NT2/D1 (cell line): ENCODE results near the gene SLC6A13.
"Not testable (repeated sequence)": the region's sequence is repeated elsewhere in the genome, so short reads cannot be mapped to it uniquely, and the experiment has no call there.

Source experiments
- DNase-seq: peaks from one replicate; pipeline ENCODE4 v3.0.0-alpha.2; 2011; ENCODE audit warnings: low read depth, low spot score
- H3K27me3 ChIP-seq: 2 replicates; pipeline ENCODE4 v1.6.0; 2011; ENCODE audit warnings: mild to moderate bottlenecking; ENCODE audit not compliant: insufficient read length, insufficient read depth
- H3K36me3 ChIP-seq: 2 replicates; pipeline ENCODE4 v1.6.1; 2011; ENCODE audit warnings: mild to moderate bottlenecking, low read length, mixed read lengths; ENCODE audit not compliant: insufficient read depth, insufficient read length
- H3K4me1 ChIP-seq: 2 replicates; pipeline ENCODE4 v1.5.1; 2011; ENCODE audit not compliant: insufficient read depth, insufficient read length
- H3K4me3 ChIP-seq: 2 replicates; pipeline ENCODE4 v1.5.1; 2011; ENCODE audit warnings: low read depth; ENCODE audit not compliant: insufficient read length
- H3K9ac ChIP-seq: 2 replicates; pipeline ENCODE4 v1.6.0; 2011; ENCODE audit warnings: low read depth; ENCODE audit not compliant: insufficient read length
- H3K9me3 ChIP-seq: 2 replicates; pipeline ENCODE4 v1.5.1; 2011; ENCODE audit warnings: mild to moderate bottlenecking, low read length; ENCODE audit not compliant: insufficient read depth
- SUZ12 ChIP-seq: IDR thresholded peaks from 2 replicates; pipeline ENCODE4 v1.6.1; 2011; ENCODE audit not compliant: insufficient read length, insufficient read depth; ENCODE audit errors: extremely low read depth
- YY1 ChIP-seq: IDR thresholded peaks from 2 replicates; pipeline ENCODE4 v1.6.1; 2011; ENCODE audit not compliant: insufficient read length, insufficient read depth
- ZNF274 ChIP-seq: IDR thresholded peaks from 2 replicates; pipeline ENCODE4 v1.6.1; 2011; ENCODE audit warnings: mild to moderate bottlenecking, low read depth, low read length

SLC6A13 gene

GRCh38 chr12:262817-263216, at the start of gene SLC6A13:
Gene SLC6A13 (minus strand): TSS chr12:262836. CDS start chr12:260052, 2,784 bp downstream.
- Histone ChIP-seq H3K9ac (no peak within 1 kb of the TSS), H3K36me3 (no peaks in the 10 kb centered on the region), H3K4me1 (peaks cover 3% of the 10 kb centered on the region), H3K27me3 (no peaks in the 10 kb centered on the region), H3K9me3 (no peaks in the 10 kb centered on the region), H3K4me3 (no peak within 1 kb of the TSS)
- no peak for DNase-seq
- TF ChIP-seq YY1 (no peak), ZNF274 (no peak), SUZ12 (no peak)

- no peaks in the 10 kb centered on the region for H3K27me3 ChIP-seq
- H3K36me3 ChIP-seq = peaks cover 99% of the 10 kb centered on the region
- H3K9ac ChIP-seq = no peak overlapping the region
- no peak overlapping the region for H3K4me3 ChIP-seq
- TF ChIP-seq SUZ12 (no peak), ZNF274 (no peak), YY1 (no peak)
- H3K9me3 ChIP-seq = no peaks in the 10 kb centered on the region
- H3K4me1 ChIP-seq = no peaks in the 10 kb centered on the region
- DNase-seq = no peak
Observed at GRCh38 chr12:308511-308910, 45.9 kb upstream of the SLC6A13 start.

DNA sequence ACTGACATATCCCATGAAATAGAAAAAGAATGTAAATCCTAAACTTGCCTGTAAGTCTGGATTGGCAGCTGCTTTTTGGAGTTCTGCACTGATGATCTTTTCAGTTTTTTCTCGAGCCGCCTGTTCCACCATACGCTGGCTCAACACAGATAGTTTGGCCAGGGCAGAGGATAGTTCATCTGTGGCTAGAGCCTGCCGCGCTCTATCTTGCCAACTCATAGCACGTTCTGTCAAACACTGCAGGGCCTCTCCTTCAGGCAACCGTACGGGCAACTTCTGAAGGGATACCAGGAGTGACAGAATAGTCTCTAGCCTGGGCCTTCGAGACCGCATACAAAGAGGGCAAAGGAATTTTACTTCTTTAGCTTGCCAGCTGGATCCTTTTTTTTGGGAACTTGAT, 44.8 kb upstream of the SLC6A13 start:
- H3K27me3 ChIP-seq = no peaks in the 10 kb centered on the region
- H3K9ac ChIP-seq = no peak overlapping the region
- no peaks in the 10 kb centered on the region for H3K9me3 ChIP-seq
- H3K36me3 ChIP-seq = peaks cover 94% of the 10 kb centered on the region
- TF ChIP-seq SUZ12 (no peak), ZNF274 (no peak), YY1 (no peak)
- DNase-seq = no peak
- H3K4me3 ChIP-seq = no peak overlapping the region
- no peaks in the 10 kb centered on the region for H3K4me1 ChIP-seq

GRCh38 chr12:304805-305204, 42.2 kb upstream of the SLC6A13 start:
- peaks cover 68% of the 10 kb centered on the region for H3K36me3 ChIP-seq
- no peak for DNase-seq
- TF ChIP-seq ZNF274 (no peak), SUZ12 (no peak), YY1 (no peak)

DNA sequence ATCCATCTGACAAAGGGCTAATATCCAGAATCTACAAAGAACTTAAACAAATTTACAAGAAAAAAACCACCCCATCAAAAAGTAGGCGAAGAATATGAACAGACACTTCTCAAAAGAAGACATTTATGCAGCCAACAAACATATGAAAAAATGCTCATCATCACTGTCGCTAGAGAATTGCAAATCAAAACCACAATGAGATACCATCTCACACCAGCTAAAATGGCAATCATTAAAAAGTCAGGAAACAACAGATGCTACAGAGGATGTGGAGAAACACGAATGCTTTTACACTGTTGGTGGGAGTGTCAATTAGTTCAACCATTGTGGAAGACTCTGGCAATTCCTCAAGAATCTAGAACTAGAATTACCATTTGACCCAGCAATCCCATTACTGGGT, 40.1 kb upstream of the SLC6A13 start:
- H3K36me3 ChIP-seq = peaks cover 48% of the 10 kb centered on the region
- not testable (repeated sequence) for H3K4me3 ChIP-seq, H3K27me3 ChIP-seq, H3K4me1 ChIP-seq, DNase-seq, H3K9ac ChIP-seq, H3K9me3 ChIP-seq

More at GRCh38 chr12:304805-305204, 42.2 kb upstream of the SLC6A13 start:
- Histone ChIP-seq H3K4me1 (no peaks in the 10 kb centered on the region), H3K9me3 (no peaks in the 10 kb centered on the region), H3K27me3 (no peaks in the 10 kb centered on the region), H3K9ac (no peak overlapping the region), H3K4me3 (no peak overlapping the region)

DNA sequence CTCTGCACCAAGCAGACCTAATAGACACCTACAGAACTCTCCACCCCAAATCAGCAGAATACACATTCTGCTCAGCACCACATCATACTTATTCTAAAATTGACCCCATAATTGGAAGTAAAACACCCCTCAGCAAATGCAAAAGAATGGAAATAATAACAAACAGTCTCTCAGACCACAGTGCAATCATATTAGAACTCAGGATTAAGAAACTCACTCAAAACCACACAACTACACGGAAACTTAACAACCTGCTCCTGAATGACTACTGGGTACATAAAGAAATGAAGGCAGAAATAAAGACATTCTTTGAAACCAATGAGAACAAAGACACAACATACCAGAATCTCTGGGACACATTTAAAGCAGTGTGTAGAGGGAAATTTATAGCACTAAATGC, 37.5 kb upstream of the SLC6A13 start:
- H3K36me3 ChIP-seq = peaks cover 46% of the 10 kb centered on the region

DNA sequence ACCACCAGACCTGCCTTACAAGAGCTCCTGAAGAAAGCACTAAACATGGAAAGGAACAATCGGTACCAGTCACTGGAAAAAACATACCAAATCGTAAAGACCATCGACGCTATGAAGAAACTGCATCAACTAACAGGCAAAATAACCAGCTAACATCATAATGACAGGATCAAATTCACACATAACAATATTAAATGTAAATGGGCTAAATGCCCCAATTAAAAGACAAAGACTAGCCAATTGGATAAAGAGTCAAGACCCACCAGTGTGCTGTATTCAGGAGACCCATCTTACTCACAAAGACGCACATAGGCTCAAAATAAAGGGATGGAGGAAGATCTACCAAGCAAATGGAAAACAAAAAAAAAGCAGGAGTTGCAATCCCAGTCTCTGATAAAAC, 36.9 kb upstream of the SLC6A13 start:
- H3K4me3 ChIP-seq, H3K4me1 ChIP-seq, DNase-seq, H3K9me3 ChIP-seq, H3K27me3 ChIP-seq, H3K9ac ChIP-seq: not testable (repeated sequence)
- peaks cover 46% of the 10 kb centered on the region for H3K36me3 ChIP-seq

More for the DNA sequence above, 37.5 kb upstream of the SLC6A13 start:
- not testable (repeated sequence) for DNase-seq, H3K27me3 ChIP-seq, H3K9me3 ChIP-seq, H3K9ac ChIP-seq, H3K4me1 ChIP-seq, H3K4me3 ChIP-seq

DNA sequence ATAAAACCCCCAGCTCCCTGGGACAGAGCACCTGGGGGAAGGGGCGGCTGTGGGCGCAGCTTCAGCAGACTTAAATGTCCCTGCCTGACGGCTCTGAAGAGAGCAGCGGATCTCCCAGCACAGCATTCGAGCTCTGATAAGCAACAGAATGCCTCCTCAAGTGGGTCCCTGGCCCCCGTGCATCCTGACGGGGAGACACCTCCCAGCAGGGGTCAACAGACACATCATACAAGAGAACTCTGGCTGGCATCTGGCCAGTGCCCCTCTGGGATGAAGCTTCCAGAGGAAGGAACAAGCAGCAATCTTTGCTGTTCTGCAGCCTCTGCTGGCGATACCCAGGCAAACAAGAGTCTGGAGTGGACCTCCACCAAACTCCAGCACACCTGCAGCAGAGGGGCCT, 35.4 kb upstream of the SLC6A13 start:
- not testable (repeated sequence) for H3K4me3 ChIP-seq, H3K4me1 ChIP-seq, DNase-seq, H3K27me3 ChIP-seq, H3K9ac ChIP-seq, H3K9me3 ChIP-seq
- H3K36me3 ChIP-seq = peaks cover 44% of the 10 kb centered on the region
